ENCODE measurements around the gene NELFE. TPM values are rescaled to one million over a fixed set of nuclear protein-coding genes. Genes with fewer than 3 reads are reported as not detected.

The NELFE gene
- total and polyA plus RNA-seq, 2 of the 13 experiments (the other 11 are each of a cell fraction or from before 2014, with no cell fraction given) = 51.3 to 69.8 TPM

DNA sequence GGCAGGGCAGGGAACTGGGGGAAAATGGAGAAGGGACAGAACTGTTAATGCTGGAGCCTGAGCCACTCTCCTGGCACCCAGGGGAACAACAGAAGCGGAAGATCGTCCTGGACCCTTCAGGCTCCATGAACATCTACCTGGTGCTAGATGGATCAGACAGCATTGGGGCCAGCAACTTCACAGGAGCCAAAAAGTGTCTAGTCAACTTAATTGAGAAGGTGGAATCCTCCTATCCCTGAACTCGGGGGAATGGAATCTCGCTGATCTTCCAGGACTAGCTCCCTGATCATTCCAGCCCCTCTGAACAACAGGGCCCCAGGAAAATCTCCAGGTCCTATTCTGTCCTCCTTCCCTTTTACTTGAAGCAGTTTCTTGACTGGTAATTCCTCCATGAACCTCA is 10.9 kb downstream of the NELFE start (continued):
- TF ChIP-seq, protein P1, sequence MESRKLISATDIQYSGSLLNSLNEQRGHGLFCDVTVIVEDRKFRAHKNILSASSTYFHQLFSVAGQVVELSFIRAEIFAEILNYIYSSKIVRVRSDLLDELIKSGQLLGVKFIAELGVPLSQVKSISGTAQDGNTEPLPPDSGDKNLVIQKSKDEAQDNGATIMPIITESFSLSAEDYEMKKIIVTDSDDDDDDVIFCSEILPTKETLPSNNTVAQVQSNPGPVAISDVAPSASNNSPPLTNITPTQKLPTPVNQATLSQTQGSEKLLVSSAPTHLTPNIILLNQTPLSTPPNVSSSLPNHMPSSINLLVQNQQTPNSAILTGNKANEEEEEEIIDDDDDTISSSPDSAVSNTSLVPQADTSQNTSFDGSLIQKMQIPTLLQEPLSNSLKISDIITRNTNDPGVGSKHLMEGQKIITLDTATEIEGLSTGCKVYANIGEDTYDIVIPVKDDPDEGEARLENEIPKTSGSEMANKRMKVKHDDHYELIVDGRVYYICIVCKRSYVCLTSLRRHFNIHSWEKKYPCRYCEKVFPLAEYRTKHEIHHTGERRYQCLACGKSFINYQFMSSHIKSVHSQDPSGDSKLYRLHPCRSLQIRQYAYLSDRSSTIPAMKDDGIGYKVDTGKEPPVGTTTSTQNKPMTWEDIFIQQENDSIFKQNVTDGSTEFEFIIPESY (CRISPR knock-in tag; IDR thresholded peaks at IDR 0.05) = no peak

DNA sequence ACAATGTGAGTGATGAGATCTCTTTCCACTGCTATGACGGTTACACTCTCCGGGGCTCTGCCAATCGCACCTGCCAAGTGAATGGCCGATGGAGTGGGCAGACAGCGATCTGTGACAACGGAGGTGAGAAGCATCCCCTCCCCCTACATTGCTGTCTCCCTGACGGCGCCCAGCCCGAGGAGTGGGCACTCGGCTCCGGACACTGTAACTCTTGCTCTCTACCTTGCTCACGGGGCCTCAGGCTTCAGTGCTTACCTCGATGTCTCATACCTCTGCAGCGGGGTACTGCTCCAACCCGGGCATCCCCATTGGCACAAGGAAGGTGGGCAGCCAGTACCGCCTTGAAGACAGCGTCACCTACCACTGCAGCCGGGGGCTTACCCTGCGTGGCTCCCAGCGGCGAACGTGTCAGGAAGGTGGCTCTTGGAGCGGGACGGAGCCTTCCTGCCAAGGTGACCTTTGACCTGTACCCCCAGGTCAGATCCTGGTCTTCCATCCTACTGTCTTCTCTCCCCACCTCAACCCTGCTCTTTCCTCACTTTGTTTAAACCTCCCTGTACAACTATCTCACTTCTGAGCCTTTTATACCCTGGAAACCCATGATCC is 11.6 kb downstream of the NELFE start:
- CTCF ChIA-PET (ENCODE audit: low intra/inter-chr PET ratio, low total read pairs) = no interaction called here
- peaks cover 73% of the 10 kb centered on the region for H3K4me1 ChIP-seq (ENCODE audit: insufficient read depth, low read length)
- H3K4me3 ChIP-seq (replicated peaks in 1 of 3; ENCODE audit: insufficient read depth in 1 of 3, low read depth in 2 of 3, low read length in 3 of 3) = peak overlapping the region; percentile 59 to 90 (median 66); a peak in 5 of 6 replicates
- no peaks in the 10 kb centered on the region; a peak in 1 of 5 replicates for H3K27me3 ChIP-seq (ENCODE audit: control insufficient read depth in 1 of 2, insufficient read depth in 2 of 2, low read length in 2 of 2)
- peak overlapping the region; percentile 98 for H3K4me2 ChIP-seq (ENCODE audit: low read depth, low read length)
- no peak for FAIRE-seq
- no peak for ATAC-seq
- no TSS peak for BruUV-seq (replicated peaks)
- H3K9ac ChIP-seq (ENCODE audit: insufficient read depth, low read depth, low read length) = peak overlapping the region; percentile 91
- H4K20me1 ChIP-seq (ENCODE audit: insufficient read depth, low read length) = no peaks in the 10 kb centered on the region
- no peaks in the 10 kb centered on the region for H3K9me3 ChIP-seq (ENCODE audit: low read length)
- intact Hi-C loops (cut with micrococcal nuclease; ENCODE audit: unreplicated experiment) = no loop called here
- no peak overlapping the region for H2AFZ ChIP-seq (ENCODE audit: low read length)
- 90% methylated on average over 24 of the region's 24 CpGs for WGBS (ENCODE audit: low lambda C conversion rate)
- POLR2A ChIA-PET = interaction anchor here (1.8 kb wide), 1 partner anchor 18 kb away, joined by 5 read pairs; no protein-coding TSS in a partner anchor
- in situ Hi-C loops (cut with HindIII; ENCODE audit: extremely low pct_ligation_motif_present, low pct_unique_long_range_greater_than_20kb) = loop anchor here (5.0 kb wide), 1 partner anchor 45 kb away; the partner anchor contains the start of gene ZBTB12
- no peak for DNase-seq (ENCODE audit: low spot score)
- peaks cover 21 to 74% of the 10 kb centered on the region in 2 experiments for H3K36me3 ChIP-seq (replicated peaks in 1 of 2; ENCODE audit: control insufficient read depth in 1 of 2, insufficient read depth in 2 of 2, low read length in 2 of 2)
- H3K79me2 ChIP-seq (ENCODE audit: insufficient read depth, low read length) = peaks cover 22% of the 10 kb centered on the region
- H3K27ac ChIP-seq (ENCODE audit: extremely low read length, insufficient read depth, low read length) = peak overlapping the region; percentile 91
- TF ChIP-seq ZNF724P (CRISPR knock-in tag; IDR thresholded peaks at IDR 0.05; ENCODE audit: borderline replicate concordance) (no peak), ZNF34 (CRISPR knock-in tag; IDR thresholded peaks at IDR 0.05; ENCODE audit: borderline replicate concordance) (0 out of 2 replicates have a peak, but pooled peaks have one; percentile 13), HNRNPK (IDR thresholded peaks at IDR 0.05; ENCODE audit: low read depth, low read length, poor library complexity, severe bottlenecking) (no peak), MXI1 (IDR thresholded peaks at IDR 0.05; ENCODE audit: borderline replicate concordance, low read depth, low read length) (no peak), BRD4 (CRISPR knock-in tag; IDR thresholded peaks at IDR 0.05) (0 out of 2 replicates have a peak, but pooled peaks have one; percentile 30), HNF1B (CRISPR knock-in tag; IDR thresholded peaks at IDR 0.05) (peak; percentile 29; the same call in 1 of the 2 replicates), ZNF496 (CRISPR knock-in tag; IDR thresholded peaks at IDR 0.05; ENCODE audit: insufficient replicate concordance) (no peak), HNRNPL (IDR thresholded peaks at IDR 0.05; ENCODE audit: low read depth, low read length) (0 out of 2 replicates have a peak, but pooled peaks have one; percentile 79), EED (CRISPR knock-in tag; IDR thresholded peaks at IDR 0.05) (peak; percentile 69), PAF1 (CRISPR knock-in tag; IDR thresholded peaks at IDR 0.05) (no peak), NR2C2 (CRISPR knock-in tag; IDR thresholded peaks at IDR 0.05; ENCODE audit: borderline replicate concordance) (peak; percentile 73), ZNF331 (CRISPR knock-in tag; IDR thresholded peaks at IDR 0.05) (no peak)
- TF ChIP-seq, protein P2, sequence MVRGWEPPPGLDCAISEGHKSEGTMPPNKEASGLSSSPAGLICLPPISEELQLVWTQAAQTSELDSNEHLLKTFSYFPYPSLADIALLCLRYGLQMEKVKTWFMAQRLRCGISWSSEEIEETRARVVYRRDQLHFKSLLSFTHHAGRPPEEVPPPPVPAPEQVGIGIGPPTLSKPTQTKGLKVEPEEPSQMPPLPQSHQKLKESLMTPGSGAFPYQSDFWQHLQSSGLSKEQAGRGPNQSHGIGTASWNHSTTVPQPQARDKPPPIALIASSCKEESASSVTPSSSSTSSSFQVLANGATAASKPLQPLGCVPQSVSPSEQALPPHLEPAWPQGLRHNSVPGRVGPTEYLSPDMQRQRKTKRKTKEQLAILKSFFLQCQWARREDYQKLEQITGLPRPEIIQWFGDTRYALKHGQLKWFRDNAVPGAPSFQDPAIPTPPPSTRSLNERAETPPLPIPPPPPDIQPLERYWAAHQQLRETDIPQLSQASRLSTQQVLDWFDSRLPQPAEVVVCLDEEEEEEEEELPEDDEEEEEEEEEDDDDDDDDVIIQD (CRISPR knock-in tag; IDR thresholded peaks at IDR 0.05; ENCODE audit: low read depth) = 0 out of 2 replicates have a peak, but pooled peaks have one; percentile 25
